Common myeloid progenitor, CD34-positive (primary cell): ENCODE measurements around the gene OTOG.

Experiments used
- CTCF ChIA-PET: fragments of 350-600 bp; sonication (Branson Sonifier 250); formaldehyde crosslinking; loops from one replicate; lab custom pipeline; 2021; ENCODE audit warnings: antibody characterized with exemption; lab: Charles Lee
- POLR2A ChIA-PET: fragments of 350-600 bp; sonication (Branson Sonifier 250); formaldehyde crosslinking; loops from one replicate; lab custom pipeline; 2021; ENCODE audit warnings: antibody characterized with exemption; lab: Charles Lee
- DNase-seq, 3 donors: peaks; one replicate each; pipeline versions ENCODE4 v3.0.0 to v3.0.0-alpha.2; 2013
- H3K27ac ChIP-seq, 2 experiments: 1 replicate in 1 of 2; 2 replicates in 1 of 2; pipeline ENCODE4 v1.7.0; 2013; ENCODE audit warnings: inconsistent platforms in 2 of 2, low read length in 2 of 2, mild to moderate bottlenecking in 2 of 2, low read depth in 1 of 2, moderate library complexity in 1 of 2; ENCODE audit not compliant: severe bottlenecking in 2 of 2, insufficient read depth in 1 of 2, poor library complexity in 1 of 2
- H3K27me3 ChIP-seq, 5 experiments: replicated peaks in 2 of 5; 1 replicate in 3 of 5; 2 replicates in 2 of 5; pipeline versions ENCODE4 v1.6.1 to v1.7.0; 2013; ENCODE audit warnings: low read length in 4 of 5, mild to moderate bottlenecking in 2 of 5, moderate library complexity in 2 of 5, inconsistent platforms in 1 of 5; ENCODE audit not compliant: insufficient read depth in 5 of 5, control insufficient read depth in 4 of 5
- H3K36me3 ChIP-seq, 4 experiments: 1 replicate in 2 of 4; 2 replicates in 2 of 4; pipeline versions ENCODE4 v1.6.1 to v1.7.0; 2013; ENCODE audit warnings: low read length in 3 of 4, control low read depth in 1 of 4, mild to moderate bottlenecking in 1 of 4; ENCODE audit not compliant: control insufficient read depth in 4 of 4, insufficient read depth in 4 of 4
- H3K4me1 ChIP-seq, 4 experiments: 1 replicate in 3 of 4; 2 replicates in 1 of 4; pipeline versions ENCODE4 v1.6.1 to v1.7.1; 2013; ENCODE audit warnings: low read length in 3 of 4, mild to moderate bottlenecking in 3 of 4, control low read depth in 1 of 4, inconsistent platforms in 1 of 4, moderate library complexity in 1 of 4; ENCODE audit not compliant: control insufficient read depth in 4 of 4, insufficient read depth in 4 of 4; ENCODE audit errors: control extremely low read depth in 1 of 4
- H3K4me3 ChIP-seq, 7 experiments: 1 replicate in 4 of 7; 2 replicates in 3 of 7; pipeline versions ENCODE4 v1.5.1 to v1.7.0; 2013; ENCODE audit warnings: mild to moderate bottlenecking in 7 of 7, low read length in 6 of 7, moderate library complexity in 6 of 7, inconsistent platforms in 2 of 7, low read depth in 2 of 7, control low read depth in 1 of 7; ENCODE audit not compliant: insufficient read depth in 4 of 7, control insufficient read depth in 1 of 7; ENCODE audit errors: extremely low read depth in 1 of 7
- H3K9me3 ChIP-seq, 5 experiments: 1 replicate in 4 of 5; 2 replicates in 1 of 5; pipeline versions ENCODE4 v1.6.1 to v1.7.1; 2013; ENCODE audit warnings: low read length in 4 of 5, mild to moderate bottlenecking in 2 of 5, inconsistent platforms in 1 of 5, low read depth in 1 of 5, moderate library complexity in 1 of 5; ENCODE audit not compliant: control insufficient read depth in 4 of 5, insufficient read depth in 2 of 5; ENCODE audit errors: control extremely low read depth in 1 of 5
- WGBS: methylation state at CpG from one replicate; pipeline ENCODE4 v1.1.5; 2013; ENCODE audit not compliant: insufficient coverage; 5-methylcytosine and 5-hydroxymethylcytosine counted together

Gene OTOG

DNA sequence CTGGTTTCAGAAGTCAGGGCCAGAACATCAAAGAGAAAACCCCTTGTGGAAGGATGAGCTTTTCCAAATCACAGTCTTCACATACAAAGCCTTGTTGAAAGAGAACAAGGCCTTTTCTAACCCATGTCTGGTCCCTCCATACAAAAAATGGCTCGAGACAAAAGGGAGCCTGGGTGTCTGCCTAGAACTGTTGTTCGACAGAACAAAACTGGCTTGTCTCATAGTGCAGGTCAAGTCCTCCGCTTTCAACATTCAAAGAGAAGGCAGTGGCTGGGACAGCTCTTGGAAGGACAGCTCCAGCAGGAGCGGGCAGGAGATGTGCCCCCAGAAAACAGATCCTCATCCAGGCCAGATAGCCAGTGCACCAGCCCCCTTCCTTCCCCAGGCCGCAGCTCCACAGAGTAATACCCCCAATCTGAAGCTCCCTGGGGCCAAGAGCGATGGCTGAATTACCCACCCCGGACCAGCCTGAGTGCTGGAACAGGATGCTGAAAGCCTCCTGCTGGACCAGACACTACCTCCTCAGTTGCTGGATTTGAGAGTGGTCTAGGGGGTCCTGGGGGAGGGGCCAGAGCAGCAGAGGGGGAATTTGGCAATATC lies 30.4 kb upstream of the OTOG start:
- H3K27ac ChIP-seq = no peak overlapping the region
- peaks cover 0 to 11% (median 3%) of the 10 kb centered on the region in 5 experiments for H3K27me3 ChIP-seq
- WGBS = 86% methylated on average over 6 of the region's 7 CpGs
- POLR2A ChIA-PET = no interaction called here
- CTCF ChIA-PET = interaction anchor here (0.9 to 8.8 kb wide), 5 partner anchors 9 to 132 kb away, joined by 3 to 62 read pairs (median 5); no protein-coding TSS in a partner anchor
- DNase-seq = no peak
- no peaks in the 10 kb centered on the region for H3K4me1 ChIP-seq
- H3K4me3 ChIP-seq = no peak overlapping the region
- no peaks in the 10 kb centered on the region for H3K9me3 ChIP-seq
- H3K36me3 ChIP-seq = no peaks in the 10 kb centered on the region

DNA sequence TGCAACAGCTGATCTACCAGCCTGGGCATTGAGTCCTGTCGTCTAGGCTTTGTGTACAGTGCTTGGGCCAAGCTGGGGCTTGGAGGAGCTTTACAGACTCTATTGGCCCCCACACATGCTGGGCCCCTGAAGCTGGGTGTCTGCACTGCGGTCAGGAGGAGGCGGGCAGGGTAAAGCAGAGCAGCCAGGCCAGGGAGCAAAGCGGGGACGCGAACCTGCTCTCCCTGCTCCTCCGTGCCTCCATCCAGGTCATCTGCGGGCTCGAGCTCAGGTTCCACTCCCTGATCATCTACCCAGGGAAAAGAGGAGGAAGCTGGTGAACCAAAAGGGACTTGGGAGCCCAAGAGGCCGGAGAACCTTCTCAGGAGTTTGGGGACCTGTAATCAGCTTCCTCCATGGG lies 29.9 kb upstream of the OTOG start:
- no peak overlapping the region for H3K4me3 ChIP-seq
- peaks cover 0 to 11% (median 3%) of the 10 kb centered on the region in 5 experiments for H3K27me3 ChIP-seq
- H3K27ac ChIP-seq = no peak overlapping the region
- POLR2A ChIA-PET = no interaction called here
- 92% methylated on average over 4 of the region's 10 CpGs for WGBS
- no peaks in the 10 kb centered on the region for H3K4me1 ChIP-seq
- DNase-seq = no peak
- CTCF ChIA-PET = interaction anchor here (0.9 to 8.8 kb wide), 4 partner anchors 9 to 133 kb away, joined by 3 to 62 read pairs (median 6); no protein-coding TSS in a partner anchor
- no peaks in the 10 kb centered on the region for H3K36me3 ChIP-seq
- no peaks in the 10 kb centered on the region for H3K9me3 ChIP-seq

DNA sequence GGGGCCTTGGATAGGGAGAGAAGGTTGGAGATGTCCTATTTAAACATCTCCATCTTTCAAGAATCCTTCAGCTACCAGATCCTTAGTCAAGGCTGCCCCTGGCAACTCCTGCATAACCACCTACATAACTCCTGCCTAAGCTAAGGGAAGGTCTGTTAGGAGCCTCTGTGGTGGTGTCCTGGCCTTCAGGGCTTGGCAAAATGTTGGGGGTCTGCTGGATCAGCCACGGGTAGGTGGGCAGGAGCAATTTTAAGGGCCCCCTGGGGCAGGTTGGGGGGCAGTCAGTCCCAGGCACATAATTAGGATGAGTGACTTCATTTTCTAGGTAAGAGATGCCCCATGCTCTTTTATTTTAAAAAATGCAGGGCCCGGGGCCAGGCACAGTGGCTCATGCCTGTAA lies 28.7 kb upstream of the OTOG start:
- CTCF ChIA-PET = interaction anchor here (1.0 to 8.8 kb wide), 4 partner anchors 10 to 134 kb away, joined by 5 to 62 read pairs (median 17); no protein-coding TSS in a partner anchor
- no peak for DNase-seq
- Histone ChIP-seq H3K4me1 (no peaks in the 10 kb centered on the region), H3K27ac (no peak overlapping the region), H3K36me3 (no peaks in the 10 kb centered on the region), H3K27me3 (peaks cover 0 to 8% (median 3%) of the 10 kb centered on the region in 5 experiments), H3K9me3 (no peaks in the 10 kb centered on the region), H3K4me3 (no peak overlapping the region)
- POLR2A ChIA-PET = no interaction called here
- WGBS = 94% methylated on average over 2 of the region's 2 CpGs

DNA sequence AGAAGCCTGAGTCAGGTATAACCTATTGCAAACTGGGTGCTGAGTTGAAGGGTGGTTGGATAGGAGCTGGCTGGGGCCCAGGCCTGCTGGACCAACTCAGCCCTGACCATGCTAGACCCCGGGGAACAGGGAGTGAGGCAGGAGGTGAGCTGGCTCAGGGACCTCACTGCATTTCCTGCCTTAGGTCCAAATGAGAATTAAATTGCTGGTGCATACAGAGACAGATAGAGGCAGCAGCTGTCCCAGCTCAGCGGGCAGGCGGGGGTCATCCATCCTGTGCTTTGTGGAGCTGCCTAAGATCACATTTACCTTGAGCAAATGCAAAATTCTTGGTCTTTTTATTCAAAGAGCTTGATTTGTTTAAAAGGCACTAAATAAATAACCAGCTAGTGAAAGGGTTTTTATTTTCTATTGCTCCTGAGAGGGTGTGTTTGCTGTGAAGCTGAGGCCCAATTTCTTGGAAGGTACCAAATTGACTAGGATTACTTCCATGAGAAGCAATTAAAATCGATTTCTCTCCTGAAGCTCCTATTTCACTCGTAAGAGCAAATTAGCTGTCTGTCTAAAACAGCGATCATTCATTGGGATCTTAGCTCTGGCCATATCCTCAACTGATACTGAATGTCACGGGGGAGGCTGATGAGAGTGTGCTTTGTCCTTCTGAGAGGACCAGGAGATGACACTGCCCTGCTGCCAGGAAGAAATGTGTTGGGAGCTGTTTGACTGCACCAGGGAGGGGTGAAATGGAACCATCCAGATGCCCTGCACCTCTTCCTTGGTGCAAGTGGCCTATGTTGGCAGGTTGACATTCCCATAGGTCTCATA lies 27.8 kb upstream of the OTOG start:
- Histone ChIP-seq H3K27me3 (peaks cover 0 to 7% (median 3%) of the 10 kb centered on the region in 5 experiments), H3K36me3 (no peaks in the 10 kb centered on the region), H3K27ac (no peak overlapping the region), H3K4me1 (no peaks in the 10 kb centered on the region), H3K9me3 (no peaks in the 10 kb centered on the region), H3K4me3 (no peak overlapping the region)
- DNase-seq = no peak
- ChIA-PET POLR2A (no interaction called here), CTCF (interaction anchor here (1.9 to 8.8 kb wide), 4 partner anchors 8 to 133 kb away, joined by 5 to 62 read pairs (median 18); no protein-coding TSS in a partner anchor)
- WGBS = 96% methylated on average over 7 of the region's 7 CpGs

DNA sequence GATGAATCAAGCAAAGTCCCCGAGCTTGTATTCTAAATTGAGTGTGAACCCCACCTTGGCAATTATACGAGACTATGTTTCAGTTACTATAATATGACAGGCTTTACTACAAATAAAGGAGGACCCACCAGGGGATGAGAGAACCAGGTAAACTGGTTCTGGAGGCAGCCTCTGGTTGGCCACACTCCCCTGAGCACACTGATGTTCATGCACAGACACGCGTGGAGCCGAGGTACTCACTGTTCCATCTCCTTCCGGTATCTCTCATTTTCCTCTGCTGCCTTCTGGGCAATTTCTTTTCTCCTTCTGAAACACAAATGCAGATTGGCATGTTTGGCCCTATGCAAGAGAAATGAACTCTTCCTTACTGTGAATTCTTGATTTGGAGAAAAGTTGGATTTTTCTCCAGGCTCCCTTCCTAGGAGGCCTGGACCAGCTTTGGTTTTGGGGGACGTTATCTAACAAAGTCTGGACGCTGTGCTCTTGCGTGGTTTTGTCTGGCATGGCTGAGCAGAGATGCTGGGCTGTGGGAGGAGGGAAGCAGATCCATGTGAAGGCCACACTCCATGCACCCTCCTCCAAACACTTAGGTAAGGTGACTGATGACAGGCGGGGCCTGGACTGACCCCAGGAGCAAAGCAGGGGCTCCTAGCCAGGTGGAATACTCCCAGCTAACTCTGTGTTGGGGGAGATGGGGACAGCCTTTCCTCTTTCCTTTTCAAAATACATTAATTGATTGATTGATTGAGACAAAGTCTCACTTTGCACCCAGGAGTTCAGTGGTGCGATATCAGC lies 25.8 kb upstream of the OTOG start:
- Histone ChIP-seq H3K4me3 (no peak overlapping the region), H3K36me3 (no peaks in the 10 kb centered on the region), H3K9me3 (no peaks in the 10 kb centered on the region), H3K27me3 (peaks cover 0 to 7% (median 3%) of the 10 kb centered on the region in 5 experiments), H3K27ac (no peak overlapping the region), H3K4me1 (no peaks in the 10 kb centered on the region)
- 96% methylated on average over 6 of the region's 11 CpGs for WGBS
- POLR2A ChIA-PET = no interaction called here
- CTCF ChIA-PET = interaction anchor here (1.1 to 8.8 kb wide), 7 partner anchors 7 to 138 kb away, joined by 3 to 62 read pairs (median 5); no protein-coding TSS in a partner anchor
- DNase-seq = no peak

DNA sequence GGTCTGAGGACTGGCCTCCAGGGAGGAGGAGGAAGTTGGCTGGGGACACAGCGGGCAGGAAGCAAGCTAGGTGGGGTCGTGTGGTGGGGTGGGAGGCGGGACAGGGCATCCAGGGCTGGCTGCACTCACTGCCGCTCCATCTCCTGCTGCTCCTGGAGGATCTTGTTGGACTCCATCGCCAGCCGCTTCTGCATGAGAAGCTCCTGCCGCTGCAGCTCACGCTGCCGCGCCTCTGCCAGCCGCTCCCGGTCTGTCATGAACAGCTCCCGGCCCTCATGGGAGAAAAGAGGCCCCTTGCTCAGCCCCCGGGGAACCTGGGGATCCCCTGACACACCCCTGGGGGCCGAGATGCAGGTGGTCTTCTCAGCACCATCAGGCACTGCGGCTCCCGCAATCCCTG lies 24.4 kb upstream of the OTOG start:
- ChIA-PET CTCF (interaction anchor here (0.7 to 8.8 kb wide), 5 partner anchors 9 to 136 kb away, joined by 3 to 62 read pairs (median 5); no protein-coding TSS in a partner anchor), POLR2A (no interaction called here)
- 92% methylated on average over 16 of the region's 17 CpGs for WGBS
- Histone ChIP-seq H3K27ac (no peak overlapping the region), H3K4me3 (no peak overlapping the region), H3K9me3 (no peaks in the 10 kb centered on the region), H3K4me1 (no peaks in the 10 kb centered on the region), H3K36me3 (no peaks in the 10 kb centered on the region), H3K27me3 (peaks cover 0 to 7% (median 0%) of the 10 kb centered on the region in 5 experiments)
- no peak for DNase-seq
